ENCODE results near the gene FTO. TPM values are rescaled to one million over a fixed set of nuclear protein-coding genes. Genes with fewer than 3 reads are reported as not detected.

The FTO gene
- total RNA-seq, 4 donors from 2014 or later, result 62.0 to 90.1 (median 75.1) TPM

- H3K27me3 ChIP-seq, result no peaks in the 10 kb centered on the region
- intact Hi-C loops (cut with DNase I; ENCODE audit: low total_unique reads), result no loop called here
- no peaks in the 10 kb centered on the region for H3K9me3 ChIP-seq
- TF ChIP-seq, protein P1, sequence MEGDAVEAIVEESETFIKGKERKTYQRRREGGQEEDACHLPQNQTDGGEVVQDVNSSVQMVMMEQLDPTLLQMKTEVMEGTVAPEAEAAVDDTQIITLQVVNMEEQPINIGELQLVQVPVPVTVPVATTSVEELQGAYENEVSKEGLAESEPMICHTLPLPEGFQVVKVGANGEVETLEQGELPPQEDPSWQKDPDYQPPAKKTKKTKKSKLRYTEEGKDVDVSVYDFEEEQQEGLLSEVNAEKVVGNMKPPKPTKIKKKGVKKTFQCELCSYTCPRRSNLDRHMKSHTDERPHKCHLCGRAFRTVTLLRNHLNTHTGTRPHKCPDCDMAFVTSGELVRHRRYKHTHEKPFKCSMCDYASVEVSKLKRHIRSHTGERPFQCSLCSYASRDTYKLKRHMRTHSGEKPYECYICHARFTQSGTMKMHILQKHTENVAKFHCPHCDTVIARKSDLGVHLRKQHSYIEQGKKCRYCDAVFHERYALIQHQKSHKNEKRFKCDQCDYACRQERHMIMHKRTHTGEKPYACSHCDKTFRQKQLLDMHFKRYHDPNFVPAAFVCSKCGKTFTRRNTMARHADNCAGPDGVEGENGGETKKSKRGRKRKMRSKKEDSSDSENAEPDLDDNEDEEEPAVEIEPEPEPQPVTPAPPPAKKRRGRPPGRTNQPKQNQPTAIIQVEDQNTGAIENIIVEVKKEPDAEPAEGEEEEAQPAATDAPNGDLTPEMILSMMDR (IDR thresholded peaks at IDR 0.05 in 4 of 5, conservative IDR thresholded peaks at IDR 0.05 in 1 of 5), result no peak
- H3K4me3 ChIP-seq, result no peak overlapping the region
- ATAC-seq, result no peak
- H3K4me1 ChIP-seq, result no peaks in the 10 kb centered on the region
- DNase-seq, result no peak
- H3K27ac ChIP-seq, result no peak overlapping the region
- in situ Hi-C loops (cut with MboI; ENCODE audit: low sequenced_read_pairs in 4 of 4), result no loop called here
- H3K36me3 ChIP-seq, result no peaks in the 10 kb centered on the region
Measured at GRCh38 chr16:54102888-54103866, 399.2 kb downstream of the FTO start.

DNA sequence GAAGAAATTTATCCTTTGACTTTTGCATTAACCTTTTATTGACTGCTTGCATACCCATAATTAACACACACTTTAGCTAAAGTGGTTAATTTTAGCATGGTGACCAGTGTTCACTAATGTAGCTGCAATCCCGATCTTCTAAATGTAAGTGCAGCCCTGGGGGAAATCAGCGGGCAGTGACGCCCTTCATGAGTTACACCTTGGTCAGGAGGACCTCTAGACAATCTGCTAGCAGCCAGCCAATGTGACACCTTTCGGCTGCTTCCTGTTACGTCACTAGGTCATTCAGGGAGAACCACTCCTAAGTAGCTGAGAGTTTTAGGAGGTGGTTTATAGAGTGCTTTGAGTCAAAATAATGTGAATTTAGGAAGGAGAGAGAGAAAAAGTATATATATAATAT lies 402.1 kb downstream of the FTO start:
- DNase-seq (no peak), ATAC-seq (no peak)
- Histone ChIP-seq H3K4me3 (no peak overlapping the region), H3K27me3 (no peaks in the 10 kb centered on the region), H3K4me1 (no peaks in the 10 kb centered on the region), H3K9me3 (no peaks in the 10 kb centered on the region), H3K27ac (no peak overlapping the region), H3K36me3 (no peaks in the 10 kb centered on the region)
- intact Hi-C loops (cut with DNase I; ENCODE audit: low total_unique reads) (no loop called here), in situ Hi-C loops (cut with MboI; ENCODE audit: low sequenced_read_pairs in 4 of 4) (no loop called here)
- TF ChIP-seq, protein P1 (IDR thresholded peaks at IDR 0.05 in 4 of 5, conservative IDR thresholded peaks at IDR 0.05 in 1 of 5), result no peak
- TF ChIP-seq POLR2A (IDR thresholded peaks at IDR 0.05), result no peak

DNA sequence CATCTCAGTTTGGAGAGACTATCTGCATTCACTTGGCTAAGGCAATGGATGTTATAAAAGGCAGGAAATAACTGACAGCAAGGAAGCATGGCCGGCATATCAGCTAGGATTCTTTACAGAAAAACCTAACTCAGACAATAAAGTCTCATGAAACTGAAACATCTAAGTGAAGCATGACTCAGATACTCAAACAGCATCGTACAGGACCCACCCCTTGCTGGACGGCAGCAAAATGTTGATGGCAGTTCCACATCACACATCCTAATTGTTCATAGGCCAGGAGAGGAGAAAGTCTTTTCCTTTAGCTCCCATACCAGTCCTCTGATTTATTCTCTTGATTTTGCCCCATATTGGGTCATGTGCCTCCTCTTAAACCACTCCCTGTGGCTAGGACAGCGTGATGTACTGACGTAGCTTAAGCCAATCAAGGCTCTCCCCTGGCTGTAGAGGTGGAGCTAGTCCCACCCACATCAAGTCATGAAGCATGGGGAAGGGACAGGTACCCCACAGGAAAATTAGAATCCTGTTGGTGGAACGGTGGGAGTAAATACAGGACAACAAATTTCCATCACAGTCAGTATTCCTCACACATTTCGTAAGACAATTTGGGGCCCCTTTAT lies 403.7 kb downstream of the FTO start:
- intact Hi-C loops (cut with DNase I; ENCODE audit: low total_unique reads), result no loop called here
- no peaks in the 10 kb centered on the region for H3K4me1 ChIP-seq
- ATAC-seq, result no peak
- no peak overlapping the region for H3K27ac ChIP-seq
- no peaks in the 10 kb centered on the region for H3K36me3 ChIP-seq
- no peak for TF ChIP-seq POLR2A (IDR thresholded peaks at IDR 0.05)
- TF ChIP-seq, protein P1 (IDR thresholded peaks at IDR 0.05 in 4 of 5, conservative IDR thresholded peaks at IDR 0.05 in 1 of 5), result no peak
- H3K27me3 ChIP-seq, result no peaks in the 10 kb centered on the region
- H3K4me3 ChIP-seq, result no peak overlapping the region
- H3K9me3 ChIP-seq, result no peaks in the 10 kb centered on the region
- DNase-seq, result no peak
- in situ Hi-C loops (cut with MboI; ENCODE audit: low sequenced_read_pairs in 4 of 4), result no loop called here

DNA sequence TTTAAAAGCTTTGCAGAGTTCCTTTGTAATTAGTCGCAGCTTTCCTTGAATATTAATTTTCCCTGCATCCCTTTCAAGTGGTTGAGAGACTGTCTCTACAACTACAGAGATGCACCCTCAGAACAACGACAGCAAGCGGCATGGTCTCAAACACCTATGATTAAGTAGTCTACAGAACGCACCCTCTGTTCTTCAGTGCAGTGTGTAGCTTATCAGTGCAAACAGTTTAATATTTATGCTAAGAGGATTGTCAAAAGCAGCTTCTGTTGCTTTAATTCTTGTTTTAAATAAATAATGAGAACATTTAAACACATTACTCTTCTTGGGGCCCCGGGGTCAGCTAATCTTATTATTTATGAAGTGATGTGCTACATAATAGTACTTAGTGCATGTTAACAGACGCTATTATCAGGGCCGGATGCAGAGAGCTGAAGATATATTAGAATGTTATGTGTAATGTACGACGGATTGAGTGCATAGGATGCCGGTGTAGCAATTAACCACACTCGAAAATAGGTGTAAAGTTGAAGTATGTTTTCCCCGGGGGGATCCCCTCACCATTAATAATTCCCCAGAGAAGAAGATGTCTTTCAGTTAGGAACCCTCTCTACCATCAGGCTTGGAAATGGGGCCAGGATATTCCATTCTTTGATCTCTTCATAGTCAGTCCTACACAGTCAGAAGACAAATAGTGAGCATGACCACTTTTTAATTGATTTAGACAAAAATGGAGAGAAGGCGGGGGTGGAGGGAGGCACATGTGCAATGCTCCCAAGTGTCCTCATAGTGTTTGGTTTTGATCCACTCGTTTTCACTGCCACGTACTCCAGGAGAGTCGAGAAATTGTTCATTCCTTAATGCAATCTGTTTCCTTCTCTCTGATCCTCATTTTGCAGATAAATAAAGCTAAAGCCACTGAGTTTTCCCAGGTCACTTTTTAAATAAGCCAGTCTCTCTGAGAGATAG lies 406.3 kb downstream of the FTO start:
- no peak overlapping the region for H3K4me3 ChIP-seq
- in situ Hi-C loops (cut with MboI; ENCODE audit: low sequenced_read_pairs in 4 of 4), result no loop called here
- no peak for ATAC-seq
- DNase-seq, result no peak
- no peaks in the 10 kb centered on the region for H3K27me3 ChIP-seq
- no peak overlapping the region for H3K27ac ChIP-seq
- no peak for TF ChIP-seq POLR2A (IDR thresholded peaks at IDR 0.05)
- TF ChIP-seq, protein P1 (IDR thresholded peaks at IDR 0.05 in 4 of 5, conservative IDR thresholded peaks at IDR 0.05 in 1 of 5), result no peak
- H3K9me3 ChIP-seq, result no peaks in the 10 kb centered on the region
- H3K36me3 ChIP-seq, result no peaks in the 10 kb centered on the region
- H3K4me1 ChIP-seq, result no peaks in the 10 kb centered on the region
- intact Hi-C loops (cut with DNase I; ENCODE audit: low total_unique reads), result no loop called here

Measured in gastrocnemius medialis (tissue), 4 donors.